Measurements from ENCODE around the gene CHST14. TPM values are rescaled to one million over a fixed set of nuclear protein-coding genes. Genes with fewer than 3 reads are reported as not detected.

The CHST14 gene
- total RNA-seq, 6 experiments from 2014 or later = 2.9 to 5.7 (median 4.8) TPM

GRCh38 chr15:40512440-40512839 lies 41.7 kb downstream of the CHST14 start:
- Histone ChIP-seq H3K4me1 (peaks cover 0 to 9% (median 3%) of the 10 kb centered on the region in 4 donors), H3K36me3 (no peaks in the 10 kb centered on the region), H3K9me3 (no peaks in the 10 kb centered on the region), H3K4me3 (no peak overlapping the region), H3K27me3 (no peaks in the 10 kb centered on the region), H3K27ac (no peak overlapping the region)
- intact Hi-C loops (cut with DNase I) = no loop called here
- DNase-seq = no peak
- TF ChIP-seq CTCF (IDR thresholded peaks at IDR 0.05) (no peak), POLR2A (IDR thresholded peaks at IDR 0.05) (no peak)
- no peak for ATAC-seq
- 100% methylated on average over 1 of the region's 2 CpGs for WGBS (ENCODE audit: insufficient coverage, low coverage, low lambda C conversion rate, missing lambda C conversion rate)

GRCh38 chr15:40513609-40514008 lies 42.8 kb downstream of the CHST14 start:
- WGBS (ENCODE audit: insufficient coverage, low coverage, low lambda C conversion rate, missing lambda C conversion rate) = 100% methylated on average over 1 of the region's 5 CpGs
- Histone ChIP-seq H3K36me3 (no peaks in the 10 kb centered on the region), H3K4me3 (no peak overlapping the region), H3K4me1 (peaks cover 0 to 9% (median 3%) of the 10 kb centered on the region in 4 donors), H3K9me3 (no peaks in the 10 kb centered on the region), H3K27ac (no peak overlapping the region), H3K27me3 (no peaks in the 10 kb centered on the region)
- intact Hi-C loops (cut with DNase I) = no loop called here
- no peak for TF ChIP-seq POLR2A (IDR thresholded peaks at IDR 0.05)
- TF ChIP-seq CTCF (IDR thresholded peaks at IDR 0.05) = no peak
- ATAC-seq = no peak
- no peak for DNase-seq

GRCh38 chr15:40516322-40516721 lies 45.5 kb downstream of the CHST14 start:
- Histone ChIP-seq H3K27ac (no peak overlapping the region), H3K27me3 (no peaks in the 10 kb centered on the region), H3K9me3 (no peaks in the 10 kb centered on the region), H3K36me3 (no peaks in the 10 kb centered on the region), H3K4me3 (no peak overlapping the region), H3K4me1 (no peaks in the 10 kb centered on the region)
- intact Hi-C loops (cut with DNase I) = no loop called here
- WGBS (ENCODE audit: insufficient coverage, low coverage, low lambda C conversion rate, missing lambda C conversion rate) = 96% methylated on average over 2 of the region's 2 CpGs
- no peak for ATAC-seq
- no peak for TF ChIP-seq POLR2A (IDR thresholded peaks at IDR 0.05)
- no peak for TF ChIP-seq CTCF (IDR thresholded peaks at IDR 0.05)
- no peak for DNase-seq

Other genes with a start within 250 kb of the CHST14 start
- gene PAK6, start 231.9 kb upstream of the CHST14 start, total RNA-seq = under 1 TPM in 4 of 6 experiments, not detected in 2; 0.05 to 0.19 (median 0.10) TPM
- under 1 TPM in 1 of 6 experiments, not detected in 5; 0.24 TPM for gene ANKRD63, start 187.9 kb upstream of the CHST14 start, total RNA-seq
- gene PLCB2, start 163.0 kb upstream of the CHST14 start, total RNA-seq = 10 to 100 TPM in 2 of 6 experiments, 1 to 10 TPM in 4; 5.0 to 18.0 (median 7.2) TPM
- gene INAFM2, start 147.3 kb upstream of the CHST14 start, total RNA-seq = 1 to 10 TPM; 4.6 to 8.7 (median 5.8) TPM
- gene CCDC9B, start 130.0 kb upstream of the CHST14 start, total RNA-seq = 10 to 100 TPM in 1 of 6 experiments, 1 to 10 TPM in 5; 4.2 to 11.9 (median 4.7) TPM
- gene PHGR1, start 120.0 kb upstream of the CHST14 start, total RNA-seq = not detected
- gene DISP2, start 112.8 kb upstream of the CHST14 start, total RNA-seq = under 1 TPM; 0.06 to 0.71 (median 0.16) TPM
- gene KNSTRN, start 88.3 kb upstream of the CHST14 start, total RNA-seq = 10 to 100 TPM in 4 of 6 experiments, 1 to 10 TPM in 2; 5.4 to 17.2 (median 11.2) TPM
- gene IVD, start 65.2 kb upstream of the CHST14 start, total RNA-seq = 100 to 1,000 TPM in 3 of 6 experiments, 10 to 100 TPM in 3; 89.7 to 231 (median 122) TPM
- gene BAHD1, start 30.0 kb upstream of the CHST14 start, total RNA-seq = 10 to 100 TPM in 1 of 6 experiments, 1 to 10 TPM in 5; 6.5 to 10.5 (median 9.0) TPM
- 10 to 100 TPM in 3 of 6 experiments, 1 to 10 TPM in 3; 6.4 to 12.3 (median 9.9) TPM for gene CCDC32, start 94.1 kb downstream of the CHST14 start, total RNA-seq
- gene RPUSD2, start 98.3 kb downstream of the CHST14 start, total RNA-seq = 1 to 10 TPM; 4.7 to 7.4 (median 6.1) TPM
- gene KNL1, start 123.3 kb downstream of the CHST14 start, total RNA-seq = 1 to 10 TPM; 1.6 to 9.6 (median 3.6) TPM
- gene RAD51, start 224.2 kb downstream of the CHST14 start, total RNA-seq = 1 to 10 TPM in 2 of 6 experiments, under 1 TPM in 2, not detected in 2; 0.66 to 1.7 (median 1.1) TPM

Measured in right lobe of liver (tissue), 6 donors.